ENCODE measurements around the gene MLX.

MLX gene

GRCh38 chr17:42520540-42520951 lies 46.4 kb upstream of the MLX start:
- TF ChIP-seq, protein P1, sequence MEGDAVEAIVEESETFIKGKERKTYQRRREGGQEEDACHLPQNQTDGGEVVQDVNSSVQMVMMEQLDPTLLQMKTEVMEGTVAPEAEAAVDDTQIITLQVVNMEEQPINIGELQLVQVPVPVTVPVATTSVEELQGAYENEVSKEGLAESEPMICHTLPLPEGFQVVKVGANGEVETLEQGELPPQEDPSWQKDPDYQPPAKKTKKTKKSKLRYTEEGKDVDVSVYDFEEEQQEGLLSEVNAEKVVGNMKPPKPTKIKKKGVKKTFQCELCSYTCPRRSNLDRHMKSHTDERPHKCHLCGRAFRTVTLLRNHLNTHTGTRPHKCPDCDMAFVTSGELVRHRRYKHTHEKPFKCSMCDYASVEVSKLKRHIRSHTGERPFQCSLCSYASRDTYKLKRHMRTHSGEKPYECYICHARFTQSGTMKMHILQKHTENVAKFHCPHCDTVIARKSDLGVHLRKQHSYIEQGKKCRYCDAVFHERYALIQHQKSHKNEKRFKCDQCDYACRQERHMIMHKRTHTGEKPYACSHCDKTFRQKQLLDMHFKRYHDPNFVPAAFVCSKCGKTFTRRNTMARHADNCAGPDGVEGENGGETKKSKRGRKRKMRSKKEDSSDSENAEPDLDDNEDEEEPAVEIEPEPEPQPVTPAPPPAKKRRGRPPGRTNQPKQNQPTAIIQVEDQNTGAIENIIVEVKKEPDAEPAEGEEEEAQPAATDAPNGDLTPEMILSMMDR (IDR thresholded peaks at IDR 0.05; ENCODE audit: low read depth, low read length, missing control alignments): peak; percentile 51
- H3K36me3 ChIP-seq (replicated peaks): no peaks in the 10 kb centered on the region
- peak overlapping the region; percentile 99 for H3K27ac ChIP-seq
- in situ Hi-C loops (cut with HindIII; ENCODE audit: low pct_ligation_motif_present, low sequenced_read_pairs): loop anchor here (25.0 kb wide), 1 partner anchor 208 kb away; no protein-coding TSS in a partner anchor
- no peaks in the 10 kb centered on the region for H3K27me3 ChIP-seq (replicated peaks)
- peak; percentile 39 for DNase-seq
- no peak overlapping the region for H3K4me3 ChIP-seq (ENCODE audit: low read depth, low read length)

- DNase-seq: no peak
- TF ChIP-seq, protein P1 (IDR thresholded peaks at IDR 0.05; ENCODE audit: low read depth, low read length, missing control alignments): peak; percentile 11
- Histone ChIP-seq H3K27ac (peak overlapping the region; percentile 99), H3K4me3 (ENCODE audit: low read depth, low read length) (no peak overlapping the region), H3K36me3 (replicated peaks) (no peaks in the 10 kb centered on the region), H3K27me3 (replicated peaks) (no peaks in the 10 kb centered on the region)
- in situ Hi-C loops (cut with HindIII; ENCODE audit: low pct_ligation_motif_present, low sequenced_read_pairs): loop anchor here (25.0 kb wide), 1 partner anchor 209 kb away; no protein-coding TSS in a partner anchor
Measured at GRCh38 chr17:42521036-42521435, 45.9 kb upstream of the MLX start.

DNA sequence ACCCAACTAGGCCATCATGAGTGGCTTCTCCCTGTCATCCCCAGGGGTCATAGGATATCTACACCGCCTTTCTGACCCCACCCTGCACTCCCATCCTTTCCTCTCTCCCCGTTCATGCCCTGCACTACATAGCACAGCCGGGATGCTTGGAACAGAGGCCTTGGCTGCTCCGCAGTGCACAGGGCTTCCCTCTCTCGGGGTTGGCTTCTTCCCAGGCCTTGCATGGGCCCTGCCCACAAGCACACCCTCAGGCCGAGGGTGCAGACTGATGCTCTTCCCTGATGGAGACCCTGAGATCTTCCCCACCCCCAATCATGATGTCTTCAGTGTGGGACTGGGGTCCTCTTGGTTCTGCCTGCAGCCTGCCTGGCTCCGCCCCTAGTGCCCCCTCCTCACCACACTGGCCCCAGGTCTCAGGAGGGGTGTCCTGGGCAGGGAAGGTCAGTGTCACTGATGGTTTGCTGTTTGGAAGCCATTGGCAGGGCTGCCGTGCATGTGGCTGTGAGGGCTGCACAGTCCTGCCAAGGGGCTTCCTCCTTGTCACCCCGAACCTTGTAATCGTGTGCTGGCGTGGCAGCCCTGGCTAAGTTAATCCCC lies 45.1 kb upstream of the MLX start:
- Histone ChIP-seq H3K27ac (peak overlapping the region; percentile 99), H3K27me3 (replicated peaks) (no peaks in the 10 kb centered on the region), H3K4me3 (ENCODE audit: low read depth, low read length) (no peak overlapping the region), H3K36me3 (replicated peaks) (no peaks in the 10 kb centered on the region)
- TF ChIP-seq, protein P1 (IDR thresholded peaks at IDR 0.05; ENCODE audit: low read depth, low read length, missing control alignments): no peak
- DNase-seq: no peak
- in situ Hi-C loops (cut with HindIII; ENCODE audit: low pct_ligation_motif_present, low sequenced_read_pairs): loop anchor here (25.0 kb wide), 1 partner anchor 209 kb away; no protein-coding TSS in a partner anchor

DNA sequence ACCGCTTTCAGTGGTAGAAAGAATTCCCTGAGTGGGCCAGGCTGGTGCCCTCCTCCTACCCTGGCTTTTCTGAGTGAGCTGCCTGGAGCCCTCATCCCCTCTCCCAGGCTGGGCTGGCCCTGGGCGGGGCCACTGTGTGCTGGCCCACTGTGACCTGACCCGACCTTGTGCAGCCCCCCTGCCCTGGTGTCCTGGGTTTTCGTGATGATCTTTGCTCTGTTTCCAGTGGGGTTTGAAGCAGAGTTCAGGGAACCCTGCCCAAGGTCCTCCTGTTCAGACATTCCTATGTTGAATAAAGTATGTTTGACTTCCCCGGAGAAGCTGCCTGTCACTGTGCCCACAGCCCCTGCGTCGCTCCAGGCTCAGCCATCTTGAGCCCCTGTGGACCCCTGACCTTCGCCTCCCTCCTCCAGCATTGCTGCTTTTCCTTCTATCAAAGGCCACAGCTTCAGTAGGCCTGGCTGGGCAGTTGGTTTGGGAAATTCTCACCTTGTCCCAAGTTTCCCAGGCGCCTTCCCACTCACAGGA lies 44.6 kb upstream of the MLX start:
- Histone ChIP-seq H3K27me3 (replicated peaks) (no peaks in the 10 kb centered on the region), H3K36me3 (replicated peaks) (no peaks in the 10 kb centered on the region), H3K4me3 (ENCODE audit: low read depth, low read length) (no peak overlapping the region), H3K27ac (peak overlapping the region; percentile 99)
- in situ Hi-C loops (cut with HindIII; ENCODE audit: low pct_ligation_motif_present, low sequenced_read_pairs): loop anchor here (25.0 kb wide), 1 partner anchor 210 kb away; no protein-coding TSS in a partner anchor
- no peak for DNase-seq
- TF ChIP-seq, protein P1 (IDR thresholded peaks at IDR 0.05; ENCODE audit: low read depth, low read length, missing control alignments): no peak

DNA sequence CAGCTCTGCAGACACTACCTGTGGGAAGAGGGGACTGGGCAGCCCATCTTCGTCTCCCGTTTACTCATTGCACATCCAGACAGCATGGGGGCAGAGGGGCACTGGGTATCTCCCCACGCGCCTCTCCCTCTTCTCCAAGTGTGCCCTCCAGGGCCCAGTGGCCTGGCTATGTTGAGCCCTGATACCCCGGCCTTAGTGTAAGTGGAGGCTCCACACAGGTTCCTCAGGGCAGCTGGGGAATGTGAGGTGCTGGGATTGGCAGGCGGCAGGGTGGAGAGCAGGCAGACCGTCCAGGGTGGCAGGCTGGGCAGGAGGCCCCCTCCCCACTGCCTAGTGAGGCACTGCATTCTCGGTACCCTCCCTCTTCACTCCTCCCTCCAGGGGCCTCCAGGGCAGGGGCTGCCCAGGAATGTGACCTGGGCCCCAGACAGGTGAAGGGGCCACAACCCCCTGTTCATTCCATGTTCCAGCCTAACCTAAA lies 44.1 kb upstream of the MLX start:
- TF ChIP-seq, protein P1 (IDR thresholded peaks at IDR 0.05; ENCODE audit: low read depth, low read length, missing control alignments): no peak
- H3K27me3 ChIP-seq (replicated peaks): no peaks in the 10 kb centered on the region
- no peak for DNase-seq
- no peak overlapping the region for H3K27ac ChIP-seq
- no peak overlapping the region for H3K4me3 ChIP-seq (ENCODE audit: low read depth, low read length)
- in situ Hi-C loops (cut with HindIII; ENCODE audit: low pct_ligation_motif_present, low sequenced_read_pairs): loop anchor here (25.0 kb wide), 1 partner anchor 211 kb away; no protein-coding TSS in a partner anchor
- no peaks in the 10 kb centered on the region for H3K36me3 ChIP-seq (replicated peaks)

Measured in brain microvascular endothelial cell (primary cell).